Heart left ventricle (tissue), 16 donors: Measurements from ENCODE around the gene ADGRG6. TPM values are rescaled to one million over a fixed set of nuclear protein-coding genes. Genes with fewer than 3 reads are reported as not detected.
A peak's percentile ranks its signal among the peaks of the same experiment; 100 is the strongest.

Experiments
- ATAC-seq, 4 donors: fragments of 200-7000 bp; cut with Tn5 transposase; one replicate each; pipeline ENCODE4 v1.9.1; 2020 to 2022; ENCODE audit warnings: moderate library complexity in 4 of 4, mild to moderate bottlenecking in 3 of 4, moderate number of reproducible peaks in 1 of 4
- DNase-seq, 5 donors: peaks; one replicate each; pipeline ENCODE4 v3.0.0-alpha.2; 2020
- H3K27ac ChIP-seq, 12 donors: fragments of 200-600 bp; sonication (generic) in 4 of 12; one replicate each; pipeline versions ENCODE4 v1.5.0 to v1.8.0; 2016 to 2022; ENCODE audit warnings: mild to moderate bottlenecking in 2 of 12
- H3K27me3 ChIP-seq, 9 donors: fragments of 200-600 bp; sonication (generic) in 2 of 9; one replicate each; pipeline versions ENCODE4 v1.5.1 to v1.8.0; 2016 to 2022; ENCODE audit warnings: mild to moderate bottlenecking in 3 of 9
- H3K36me3 ChIP-seq, 9 donors: fragments of 200-600 bp; sonication (generic) in 2 of 9; one replicate each; pipeline versions ENCODE4 v1.5.0 to v1.8.0; 2018 to 2022; ENCODE audit warnings: mild to moderate bottlenecking in 2 of 9
- H3K4me1 ChIP-seq, 12 donors: fragments of 200-600 bp; sonication (generic) in 4 of 12; one replicate each; pipeline versions ENCODE4 v1.5.0 to v1.8.0; 2016 to 2022; ENCODE audit warnings: mild to moderate bottlenecking in 3 of 12
- H3K4me3 ChIP-seq, 12 donors: fragments of 200-600 bp; sonication (generic) in 4 of 12; one replicate each; pipeline versions ENCODE4 v1.5.0 to v1.8.0; 2017 to 2022; ENCODE audit warnings: mild to moderate bottlenecking in 9 of 12, moderate library complexity in 4 of 12
- H3K9me3 ChIP-seq, 12 donors: fragments of 200-600 bp; sonication (generic) in 4 of 12; one replicate each; pipeline versions ENCODE4 v1.5.0 to v1.8.0; 2016 to 2022; ENCODE audit warnings: mild to moderate bottlenecking in 1 of 12
- POLR2A ChIP-seq, 2 donors: fragments of 450-650 bp; IDR thresholded peaks; one replicate each; pipeline ENCODE4 v1.6.1; 2017; ENCODE audit warnings: antibody characterized with exemption in 2 of 2, mild to moderate bottlenecking in 2 of 2, moderate library complexity in 2 of 2
- WGBS, 4 donors: extraction: QIAGEN DNeasy Blood & Tissue Kit in 2 of 4; methylation state at CpG; one replicate each; pipeline versions ENCODE4 v1.1.5 to v1.1.7; 2013 to 2018; 5-methylcytosine and 5-hydroxymethylcytosine counted together
- intact Hi-C, 10 donors: fragments of 100-400 bp; cut with DNase I; formaldehyde crosslinking; loops; one replicate each; pipeline versions ENCODE4 v1.11.1 to v1.14.2; 2022
- polyA plus RNA-seq, 2 donors: library from polyadenylated mRNA; stranded (reverse); fragments of 200-250 nt; gene quantifications; one replicate each; pipeline ENCODE4 v1.2.3, GENCODE V29; 2013
- total RNA-seq, 9 donors: library from RNA; depleted of rRNA in 2 of 9; stranded (reverse); fragments of >200 nt in 2 of 9; fragmentation: NEBNext Ultra II Directional in 3 of 9; extraction: Animal tissue kit (Norgen Biotek cat#: 25700) in 3 of 9; gene quantifications; one replicate each; pipeline versions ENCODE4 v1.1.0 to v1.2.4, GENCODE V29; 2016 to 2023
- TF ChIP-seq, protein P1 (sequence below), 12 donors: fragments of 200-600 bp; sonication (generic) in 4 of 12; IDR thresholded peaks; one replicate each; pipeline versions ENCODE4 v1.5.0 to v1.8.0; 2018 to 2022; ENCODE audit warnings: antibody characterized with exemption in 12 of 12, mild to moderate bottlenecking in 5 of 12
- donor health status: ischemic (EF 13 %, LVEDD 7.1; RV severe dilation, severe dysfunction).
- donor health status: healthy with polysubstance abuse.
- donor health status: DM: no; HTN: yes; CAD: no.
- donor health status: DM: no; HTN: no; CAD: no.
- donor health status: ischemic (EF 25% LVEDD 6.9; RV normal size, moderate dysfunction).
- donor health status: ischemic (EF 25% LVEDD 5.7; RV mildly dilated, moderate dysfunction).
- donor health status: healthy.
- donor health status: DM: yes; HTN: yes; CAD: no.
- donor health status: ischemic (EF 35%, LVEDD 5.7; RV mildly dilated, moderate dysfunction).
- donor health status: nonischemic (EF 11% LVEDD 7.7; RV severe dilation, severe dysfunction).
- donor health status: DM: yes; HTN: yes; CAD: no.
- donor health status: PGD.
- donor health status: ischemic (EF 29% LVEDD 5.4; RV normal size, mild dysfunction).
- donor health status: nonischemic (EF 23%, LVEDD 6.1; RV moderate dilation, normal function).

The ADGRG6 gene
- total and polyA plus RNA-seq, 11 donors = 0.61 to 10.5 (median 2.0) TPM

- DNase-seq = no peak
- ATAC-seq = no peak
- Histone ChIP-seq H3K36me3 (no peaks in the 10 kb centered on the region), H3K4me3 (no peak overlapping the region), H3K9me3 (no peaks in the 10 kb centered on the region), H3K27me3 (no peaks in the 10 kb centered on the region), H3K27ac (no peak overlapping the region), H3K4me1 (no peaks in the 10 kb centered on the region)
- no peak for TF ChIP-seq POLR2A (IDR thresholded peaks at IDR 0.05)
- TF ChIP-seq, protein P1, sequence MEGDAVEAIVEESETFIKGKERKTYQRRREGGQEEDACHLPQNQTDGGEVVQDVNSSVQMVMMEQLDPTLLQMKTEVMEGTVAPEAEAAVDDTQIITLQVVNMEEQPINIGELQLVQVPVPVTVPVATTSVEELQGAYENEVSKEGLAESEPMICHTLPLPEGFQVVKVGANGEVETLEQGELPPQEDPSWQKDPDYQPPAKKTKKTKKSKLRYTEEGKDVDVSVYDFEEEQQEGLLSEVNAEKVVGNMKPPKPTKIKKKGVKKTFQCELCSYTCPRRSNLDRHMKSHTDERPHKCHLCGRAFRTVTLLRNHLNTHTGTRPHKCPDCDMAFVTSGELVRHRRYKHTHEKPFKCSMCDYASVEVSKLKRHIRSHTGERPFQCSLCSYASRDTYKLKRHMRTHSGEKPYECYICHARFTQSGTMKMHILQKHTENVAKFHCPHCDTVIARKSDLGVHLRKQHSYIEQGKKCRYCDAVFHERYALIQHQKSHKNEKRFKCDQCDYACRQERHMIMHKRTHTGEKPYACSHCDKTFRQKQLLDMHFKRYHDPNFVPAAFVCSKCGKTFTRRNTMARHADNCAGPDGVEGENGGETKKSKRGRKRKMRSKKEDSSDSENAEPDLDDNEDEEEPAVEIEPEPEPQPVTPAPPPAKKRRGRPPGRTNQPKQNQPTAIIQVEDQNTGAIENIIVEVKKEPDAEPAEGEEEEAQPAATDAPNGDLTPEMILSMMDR (IDR thresholded peaks at IDR 0.05) = no peak
- WGBS, 4 donors = 93 to 95% (median 94%) methylated on average over 2 of the region's 2 CpGs
- intact Hi-C loops = no loop called here
Observed at GRCh38 chr6:142412658-142413057, 110.9 kb downstream of the ADGRG6 start.

- H3K27me3 ChIP-seq = no peaks in the 10 kb centered on the region
- H3K36me3 ChIP-seq = no peaks in the 10 kb centered on the region
- intact Hi-C loops = no loop called here
- H3K4me1 ChIP-seq = no peaks in the 10 kb centered on the region
- no peak for DNase-seq
- H3K9me3 ChIP-seq = no peaks in the 10 kb centered on the region
- no peak for TF ChIP-seq POLR2A (IDR thresholded peaks at IDR 0.05)
- TF ChIP-seq, protein P1 (IDR thresholded peaks at IDR 0.05) = no peak
- no peak overlapping the region for H3K4me3 ChIP-seq
- H3K27ac ChIP-seq = no peak overlapping the region
- no peak for ATAC-seq
Observed at GRCh38 chr6:142413111-142413510, 111.3 kb downstream of the ADGRG6 start.

DNA sequence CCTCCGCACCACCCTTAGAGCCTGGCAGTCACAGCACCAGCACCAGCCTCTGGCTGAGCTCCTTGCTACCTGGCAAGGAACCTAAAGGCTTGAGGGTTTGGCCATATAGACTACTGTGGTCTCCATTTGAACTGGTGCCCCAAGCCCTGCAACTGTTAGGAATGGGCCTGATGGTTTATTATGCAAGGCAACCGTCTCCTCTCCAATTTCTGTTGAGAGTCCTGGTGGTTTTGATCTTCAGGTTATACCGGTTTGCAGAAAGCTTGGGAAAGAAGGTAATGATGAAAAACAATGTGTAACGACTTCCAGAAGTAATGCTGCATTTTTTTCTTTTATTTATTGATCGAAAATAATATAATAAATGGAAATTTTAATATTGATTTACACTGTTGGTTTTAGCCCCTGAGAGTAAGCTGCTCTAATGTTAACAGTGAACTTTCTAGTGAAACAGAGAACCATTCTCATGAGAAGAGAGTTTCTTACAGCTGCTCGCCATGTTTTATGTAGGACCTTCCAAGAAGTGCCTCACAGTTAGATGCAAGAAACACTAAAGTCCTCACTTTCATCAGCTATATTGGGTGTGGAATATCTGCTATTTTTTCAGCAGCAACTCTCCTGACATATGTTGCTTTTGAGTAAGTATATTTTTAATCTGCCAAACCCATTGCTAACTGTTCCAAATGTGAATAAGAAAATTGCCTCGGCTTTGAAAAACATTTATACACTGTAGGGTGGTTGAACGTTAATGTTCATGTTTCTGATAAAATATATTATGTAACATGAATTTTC is 112.8 kb downstream of the ADGRG6 start:
- H3K4me3 ChIP-seq = no peak overlapping the region
- no peak overlapping the region for H3K27ac ChIP-seq
- no peaks in the 10 kb centered on the region for H3K27me3 ChIP-seq
- H3K36me3 ChIP-seq = no peaks in the 10 kb centered on the region
- intact Hi-C loops = no loop called here
- DNase-seq = no peak
- WGBS, 4 donors = 93 to 96% (median 95%) methylated on average over 8 of the region's 8 CpGs
- TF ChIP-seq POLR2A (IDR thresholded peaks at IDR 0.05) = no peak
- TF ChIP-seq, protein P1 (IDR thresholded peaks at IDR 0.05) = no peak
- no peaks in the 10 kb centered on the region for H3K4me1 ChIP-seq
- H3K9me3 ChIP-seq = no peaks in the 10 kb centered on the region
- no peak for ATAC-seq

GRCh38 chr6:142416179-142416578 is 114.4 kb downstream of the ADGRG6 start:
- H3K36me3 ChIP-seq = no peaks in the 10 kb centered on the region
- no peaks in the 10 kb centered on the region for H3K4me1 ChIP-seq
- ATAC-seq (peak in 1 of 4 donors; percentile 47), DNase-seq (no peak)
- TF ChIP-seq, protein P1 (IDR thresholded peaks at IDR 0.05) = no peak
- TF ChIP-seq POLR2A (IDR thresholded peaks at IDR 0.05) = no peak
- H3K9me3 ChIP-seq = no peaks in the 10 kb centered on the region
- no peak overlapping the region for H3K27ac ChIP-seq
- no peaks in the 10 kb centered on the region for H3K27me3 ChIP-seq
- 37 to 53% (median 43%) methylated on average over 3 of the region's 3 CpGs for WGBS, 4 donors
- no peak overlapping the region for H3K4me3 ChIP-seq
- intact Hi-C loops = no loop called here
